ENCODE data around the gene SASH1.

The SASH1 gene

DNA sequence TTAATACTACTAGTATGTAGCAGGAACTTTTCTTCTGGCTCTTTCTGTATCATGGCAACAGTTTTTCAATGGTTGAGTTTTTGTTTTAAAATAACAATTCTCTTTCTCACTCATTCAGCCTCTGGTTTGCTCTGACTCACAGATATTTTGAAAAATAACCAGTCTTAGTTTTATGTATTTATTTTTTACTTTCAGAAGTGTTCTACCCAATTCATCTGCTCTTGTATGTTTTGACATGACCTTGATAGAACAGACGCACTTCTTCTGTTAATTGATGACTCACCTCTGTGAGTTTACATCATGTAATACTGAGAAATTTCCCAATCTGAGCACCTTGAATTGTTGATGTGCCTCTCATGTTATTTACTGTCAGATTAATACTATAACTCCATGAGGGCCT lies 178.9 kb downstream of the SASH1 start:
- no peak for DNase-seq (ENCODE audit: low read depth)

DNA sequence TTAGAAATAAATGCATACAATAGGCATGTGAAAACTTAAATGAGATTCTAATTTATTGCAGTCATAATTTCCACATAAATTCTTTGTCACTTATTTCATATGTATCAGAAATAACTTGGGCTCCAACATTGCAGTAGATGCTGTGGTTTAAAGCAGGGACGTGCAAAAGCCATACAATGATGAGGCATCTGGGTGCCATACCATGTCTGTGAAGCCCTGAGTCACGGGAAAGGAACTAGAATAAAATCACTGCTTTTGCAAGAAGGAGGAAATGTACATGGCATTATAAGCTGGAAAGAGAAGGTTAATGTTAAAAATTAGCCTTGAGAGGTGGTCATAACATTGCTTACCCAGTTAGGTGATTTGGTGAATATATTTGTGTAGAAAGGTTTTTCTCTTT lies 180.4 kb downstream of the SASH1 start:
- no peak for DNase-seq (ENCODE audit: low read depth)

DNA sequence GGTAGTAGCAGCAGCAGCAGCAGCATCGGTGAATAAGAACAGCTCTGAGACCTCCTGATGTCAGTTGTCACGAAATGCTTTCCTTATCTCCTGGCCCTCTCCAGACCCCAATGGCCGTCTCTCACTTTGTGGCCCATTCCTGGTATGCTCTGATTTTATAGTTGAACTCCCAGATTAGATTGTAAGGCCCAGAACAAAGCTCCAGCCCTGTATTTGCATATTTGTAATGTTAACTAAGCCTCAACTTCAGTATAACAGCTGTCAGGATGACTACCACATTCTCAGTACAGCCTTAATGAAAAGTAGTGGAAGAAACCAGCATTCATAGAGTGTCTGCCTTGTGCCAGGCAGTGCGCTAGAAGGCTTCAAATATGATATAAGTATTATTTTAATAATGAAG lies 180.9 kb downstream of the SASH1 start:
- no peak for DNase-seq (ENCODE audit: low read depth)

DNA sequence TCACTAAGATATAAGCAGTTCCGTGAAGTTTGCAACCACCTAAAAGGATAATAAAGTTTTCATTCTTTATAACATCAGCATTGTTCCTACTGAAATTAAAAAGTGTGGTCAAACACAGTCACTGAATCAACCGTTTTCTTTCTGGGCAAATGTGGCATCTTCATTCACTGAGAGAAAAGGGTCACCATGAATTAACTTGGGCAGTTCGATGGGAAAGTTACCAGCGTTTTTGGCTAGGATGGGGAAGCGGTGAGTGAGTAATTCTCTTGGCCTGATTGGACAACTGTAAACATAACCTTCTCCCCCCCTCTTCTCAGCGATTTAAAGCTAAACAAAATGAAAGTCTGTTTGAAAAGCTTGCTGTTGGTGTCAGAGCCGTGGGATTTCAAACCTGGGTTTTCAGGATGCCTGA lies 181.8 kb downstream of the SASH1 start:
- no peak for DNase-seq (ENCODE audit: low read depth)

DNA sequence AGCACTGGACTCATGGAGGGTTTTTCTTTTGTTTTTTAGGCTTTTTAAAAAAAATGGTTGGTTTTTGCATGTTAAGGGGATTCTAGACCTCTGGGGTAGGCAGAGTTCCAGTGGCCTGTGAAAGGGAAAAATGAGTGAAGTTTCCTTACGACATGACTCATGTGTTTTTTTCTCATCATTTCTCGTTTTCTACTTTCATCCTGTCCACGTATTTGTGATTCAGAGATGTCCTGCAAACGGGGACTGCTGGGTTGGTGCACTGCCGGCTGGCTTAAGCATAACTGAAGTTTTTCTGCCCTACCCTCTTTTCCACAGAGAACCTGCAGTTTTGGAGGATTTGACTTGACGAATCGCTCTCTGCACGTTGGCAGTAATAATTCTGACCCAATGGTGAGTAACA lies 182.3 kb downstream of the SASH1 start:
- DNase-seq (ENCODE audit: low read depth), result no peak

DNA sequence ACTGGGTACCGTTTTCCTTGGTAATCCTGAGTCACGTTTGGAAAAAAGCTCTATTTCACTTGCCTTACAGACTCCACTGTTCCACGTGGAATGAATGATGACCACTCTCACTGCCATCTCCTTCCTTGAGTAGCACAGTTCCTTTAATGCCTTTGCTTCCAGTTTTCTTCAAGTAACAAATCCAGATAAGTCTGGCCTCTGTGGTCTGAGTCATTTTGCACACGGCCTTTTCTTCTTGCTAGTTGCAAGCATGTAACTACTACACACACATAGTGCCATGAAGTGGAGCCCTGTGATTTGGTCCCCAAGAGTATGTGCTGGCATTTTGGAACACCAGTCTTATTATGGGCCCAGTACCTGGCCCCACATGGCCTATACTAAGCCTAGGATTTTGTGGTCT lies 182.8 kb downstream of the SASH1 start:
- no peak for DNase-seq (ENCODE audit: low read depth)

DNA sequence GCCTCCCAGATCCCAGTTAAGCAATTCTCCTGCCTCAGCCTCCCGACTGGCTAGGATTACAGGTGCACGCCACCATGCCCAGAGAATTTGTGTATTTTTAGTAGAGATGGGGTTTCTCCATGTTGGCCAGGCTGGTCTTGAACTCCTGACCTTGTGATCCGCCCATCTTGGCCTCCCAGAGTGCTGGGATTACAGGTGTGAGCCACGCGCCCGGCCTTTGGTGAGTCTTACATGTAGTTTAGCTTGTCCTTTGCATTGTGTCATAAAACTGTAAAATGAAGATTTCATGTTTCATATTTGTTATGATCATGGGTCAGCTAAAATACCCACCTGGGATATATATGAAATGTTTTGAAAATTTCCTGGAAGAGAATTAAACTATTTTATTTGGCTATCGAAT lies 183.5 kb downstream of the SASH1 start:
- no peak for DNase-seq (ENCODE audit: low read depth)

DNA sequence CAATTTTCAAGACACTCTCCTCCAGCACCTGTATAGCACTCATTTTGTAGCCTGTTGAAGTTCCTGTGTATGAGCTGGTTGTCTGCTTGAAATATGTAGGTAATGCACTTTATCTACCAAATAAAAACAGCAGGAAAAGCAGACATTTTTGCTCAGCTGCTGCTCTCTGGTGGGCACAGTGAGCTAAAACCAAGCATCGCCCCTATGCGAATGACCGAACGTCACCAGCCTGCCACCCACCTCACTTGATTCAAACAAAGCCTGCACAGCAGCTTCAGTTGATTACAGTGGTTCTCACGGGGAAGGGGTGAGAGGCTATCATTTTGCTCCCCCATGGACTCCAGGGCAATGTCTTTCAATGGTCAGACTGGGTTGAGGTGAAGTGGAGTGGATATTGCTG lies 185.7 kb downstream of the SASH1 start:
- DNase-seq (ENCODE audit: low read depth), result no peak

DNA sequence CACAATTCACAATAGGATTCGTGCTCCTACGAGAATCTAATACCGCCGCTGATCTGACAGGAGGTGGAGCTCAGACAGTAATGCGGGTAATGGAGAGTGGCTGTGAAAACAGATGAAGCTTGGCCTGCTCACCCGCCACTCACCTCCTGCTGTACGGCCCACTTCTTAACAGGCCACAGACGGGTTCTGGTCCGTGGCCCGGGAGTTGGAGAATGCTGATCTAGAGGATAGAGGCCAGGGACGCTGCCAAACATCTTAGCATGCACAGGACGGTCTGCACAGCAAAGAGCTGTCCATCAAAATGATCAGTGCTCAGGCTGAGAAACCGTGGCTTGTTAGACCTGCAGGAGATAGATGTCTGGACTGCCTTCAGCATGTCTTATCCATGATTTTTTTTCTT lies 186.4 kb downstream of the SASH1 start:
- no peak for DNase-seq (ENCODE audit: low read depth)

DNA sequence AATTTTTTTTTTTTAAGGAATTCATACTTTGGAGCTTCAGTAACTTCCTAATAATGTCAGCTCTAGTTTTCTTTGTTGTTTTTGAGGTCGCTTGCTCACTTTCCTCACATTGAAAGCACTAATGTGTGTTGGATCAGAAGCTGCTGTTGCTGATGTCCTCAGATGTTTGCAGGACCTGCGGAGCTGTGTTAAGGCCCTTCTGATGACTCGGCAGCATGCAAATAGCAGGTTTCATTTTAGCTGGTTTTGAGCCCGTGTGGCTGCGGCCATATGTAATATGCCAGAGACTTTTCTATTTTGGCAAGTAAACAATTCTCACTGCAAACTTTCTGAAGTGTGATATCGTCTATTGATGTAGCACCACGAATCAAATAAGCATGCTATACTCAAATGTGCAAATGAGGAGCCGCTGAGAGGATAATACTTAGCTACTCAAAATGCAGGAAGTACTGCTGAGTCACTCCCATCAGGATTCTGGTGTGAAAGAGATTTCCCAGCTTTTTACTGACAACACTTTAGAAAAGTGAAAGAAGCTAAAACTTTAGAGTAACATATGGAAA lies 187.8 kb downstream of the SASH1 start:
- DNase-seq (ENCODE audit: low read depth), result no peak

DNA sequence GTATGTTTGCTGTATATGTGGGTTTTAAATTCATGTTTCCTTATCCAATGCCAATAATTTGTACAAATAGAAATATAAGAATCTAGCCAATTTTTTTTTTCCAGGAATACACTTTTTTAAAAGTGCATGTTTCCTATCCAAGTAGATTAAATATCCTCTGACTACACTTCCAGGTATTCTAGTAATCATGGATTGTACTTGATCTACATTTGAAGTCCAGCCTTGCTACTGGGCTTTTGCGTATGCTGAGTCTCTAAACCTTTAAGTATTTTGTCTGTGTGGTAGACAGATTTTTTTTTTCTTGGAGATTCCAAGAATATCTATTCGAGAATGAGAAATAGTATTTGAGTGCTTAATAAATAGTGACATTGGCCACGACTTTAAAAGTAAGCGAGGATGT lies 188.3 kb downstream of the SASH1 start:
- no peak for DNase-seq (ENCODE audit: low read depth)

DNA sequence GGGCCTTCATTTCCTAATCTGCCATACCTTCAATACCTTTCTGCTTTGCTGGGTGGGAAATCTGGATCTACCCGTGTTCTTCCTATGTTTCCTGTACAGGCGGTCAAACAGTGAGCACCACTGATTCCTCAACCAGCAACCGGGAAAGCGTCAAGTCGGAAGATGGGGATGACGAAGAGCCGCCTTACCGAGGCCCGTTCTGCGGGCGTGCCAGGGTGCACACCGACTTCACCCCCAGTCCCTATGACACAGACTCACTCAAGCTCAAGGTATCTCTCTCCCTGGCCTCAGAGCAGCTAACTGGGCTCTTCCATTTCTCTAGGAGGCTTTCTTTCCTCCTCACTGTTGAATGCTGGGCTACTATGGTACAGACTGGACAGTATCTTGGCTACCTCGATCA lies 190.1 kb downstream of the SASH1 start:
- no peak for DNase-seq (ENCODE audit: low read depth)

DNA sequence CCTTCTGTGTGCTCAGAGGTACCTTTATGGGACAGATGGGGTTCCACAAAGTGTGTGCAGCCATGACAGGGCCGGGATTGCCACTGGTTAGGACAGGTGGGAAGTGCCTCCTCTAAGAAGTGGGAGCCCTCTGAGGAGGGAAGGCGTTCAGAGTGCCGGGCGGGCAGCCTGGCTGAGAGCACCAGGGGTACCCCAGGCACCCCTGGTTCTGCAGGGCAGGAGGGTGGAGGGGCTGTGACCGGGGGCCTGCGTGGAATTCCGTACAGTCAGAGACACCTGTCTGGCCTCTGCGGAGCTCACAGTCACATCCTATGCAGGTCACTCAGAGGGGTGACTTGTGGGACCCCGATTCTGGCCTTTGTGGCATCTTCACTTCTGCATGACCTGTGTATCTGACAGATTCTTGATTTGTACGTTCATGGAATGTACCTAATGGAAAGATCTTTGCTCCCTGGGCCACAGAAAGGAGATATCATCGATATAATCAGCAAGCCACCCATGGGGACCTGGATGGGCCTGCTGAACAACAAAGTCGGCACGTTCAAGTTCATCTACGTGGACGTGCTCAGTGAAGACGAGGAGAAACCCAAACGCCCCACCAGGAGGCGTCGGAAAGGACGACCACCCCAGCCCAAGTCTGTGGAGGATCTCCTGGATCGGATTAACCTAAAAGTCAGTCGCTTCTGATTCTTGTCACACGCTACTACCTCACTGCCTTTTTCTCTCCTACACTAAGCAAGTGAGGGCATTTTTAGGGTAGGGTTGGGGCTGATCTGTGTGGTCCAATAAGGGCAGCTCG lies 190.9 kb downstream of the SASH1 start:
- no peak for DNase-seq (ENCODE audit: low read depth)

DNA sequence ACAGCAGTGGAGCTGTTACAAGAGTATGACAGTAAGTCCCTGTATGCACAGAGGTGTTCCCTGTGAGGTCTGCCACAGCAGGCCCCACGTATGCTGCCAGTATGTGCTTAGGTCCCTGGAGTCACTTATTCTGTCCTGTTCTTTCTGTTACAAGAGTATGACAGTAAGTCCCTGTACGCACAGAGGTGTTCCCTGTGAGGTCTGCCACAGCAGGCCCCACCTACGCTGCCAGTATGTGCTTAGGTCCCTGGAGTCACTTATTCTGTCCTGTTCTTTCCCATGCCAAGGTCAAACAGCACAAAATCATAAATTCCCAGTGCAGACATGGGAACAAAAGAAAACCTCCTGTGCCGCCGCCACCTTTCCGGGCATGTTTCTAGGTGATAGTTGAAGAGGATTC lies 192.2 kb downstream of the SASH1 start:
- no peak for DNase-seq (ENCODE audit: low read depth)

DNA sequence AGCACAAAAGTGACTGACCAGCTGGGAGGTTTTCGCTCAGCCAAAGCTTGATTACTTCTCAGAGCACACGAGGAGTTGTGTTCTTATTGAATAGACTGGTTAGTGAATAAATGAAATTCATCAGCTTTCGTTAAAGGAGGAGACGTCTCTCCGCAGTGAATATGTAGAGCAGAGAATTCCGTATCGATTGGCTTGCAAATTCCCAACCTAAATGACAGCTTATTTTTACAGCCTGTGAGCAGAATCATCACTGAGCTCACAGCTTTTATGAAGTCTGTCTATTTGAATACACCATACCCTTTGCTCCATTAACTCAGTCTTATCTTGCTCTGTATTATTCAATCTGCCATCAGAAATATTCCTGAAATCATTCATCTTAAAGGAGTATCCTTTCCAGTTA lies 192.7 kb downstream of the SASH1 start:
- DNase-seq (ENCODE audit: low read depth), result no peak

DNA sequence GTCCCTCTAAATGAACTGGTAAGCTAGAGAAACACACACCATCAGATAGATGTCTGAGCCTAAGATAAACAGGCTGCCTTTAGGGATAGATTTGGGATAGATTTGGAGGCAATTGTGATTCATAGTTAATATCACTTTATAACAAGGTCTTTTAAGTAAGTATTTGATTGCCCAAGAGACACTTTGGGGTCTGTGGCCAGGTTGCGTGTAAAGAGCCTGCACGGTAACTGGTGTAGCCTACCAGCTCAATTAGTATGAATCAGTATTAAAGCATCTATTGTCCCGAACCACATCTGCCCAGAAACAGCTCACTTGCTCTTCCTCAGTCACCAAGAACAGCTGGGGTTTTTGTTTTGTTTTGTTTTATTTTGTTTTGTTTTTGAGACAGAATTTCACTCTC lies 193.3 kb downstream of the SASH1 start:
- no peak for DNase-seq (ENCODE audit: low read depth)

DNA sequence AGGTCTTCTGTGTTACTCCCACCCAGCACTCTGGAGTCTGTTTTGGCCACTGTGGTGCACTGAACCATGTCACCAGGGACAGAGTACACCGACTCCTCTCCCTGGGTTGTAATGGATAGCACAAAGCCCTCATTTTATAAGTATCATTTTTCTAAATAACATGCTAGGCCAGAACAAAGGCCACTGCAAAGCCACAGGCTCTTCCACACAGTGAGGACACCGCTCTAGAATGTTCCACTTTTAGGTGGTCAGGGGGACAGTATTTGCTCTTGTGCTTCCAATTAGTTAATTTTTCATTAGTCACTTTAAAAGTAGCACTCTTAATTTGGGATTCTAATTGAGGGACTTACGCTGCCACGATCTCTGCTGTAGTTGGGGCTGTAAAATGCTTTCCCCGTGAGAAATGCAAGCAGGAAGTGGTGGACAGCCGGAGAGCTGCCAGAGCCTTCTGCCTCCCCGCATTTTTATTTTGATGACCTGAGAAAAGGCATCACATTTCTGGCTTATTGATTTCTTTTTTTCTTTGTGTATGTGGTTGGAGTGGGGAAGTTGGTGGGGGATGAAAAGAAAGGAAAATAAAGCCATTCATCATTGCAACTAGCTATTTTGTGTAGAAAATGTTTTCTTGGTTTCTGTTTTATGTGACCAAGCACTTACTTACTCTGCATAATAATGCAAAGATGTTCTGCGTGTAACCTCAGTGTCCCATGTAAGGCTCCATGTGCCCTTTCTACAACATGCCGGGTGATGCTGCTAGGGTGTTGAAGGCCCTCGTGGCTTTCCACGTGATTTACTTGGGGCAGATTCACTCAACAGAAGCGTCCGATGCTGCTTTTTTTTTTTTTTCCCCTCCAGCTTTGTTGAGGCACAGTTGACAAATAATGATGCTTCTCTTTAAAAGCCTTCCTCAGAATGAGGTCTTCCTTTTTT lies 195.9 kb downstream of the SASH1 start:
- no peak for DNase-seq (ENCODE audit: low read depth)

DNA sequence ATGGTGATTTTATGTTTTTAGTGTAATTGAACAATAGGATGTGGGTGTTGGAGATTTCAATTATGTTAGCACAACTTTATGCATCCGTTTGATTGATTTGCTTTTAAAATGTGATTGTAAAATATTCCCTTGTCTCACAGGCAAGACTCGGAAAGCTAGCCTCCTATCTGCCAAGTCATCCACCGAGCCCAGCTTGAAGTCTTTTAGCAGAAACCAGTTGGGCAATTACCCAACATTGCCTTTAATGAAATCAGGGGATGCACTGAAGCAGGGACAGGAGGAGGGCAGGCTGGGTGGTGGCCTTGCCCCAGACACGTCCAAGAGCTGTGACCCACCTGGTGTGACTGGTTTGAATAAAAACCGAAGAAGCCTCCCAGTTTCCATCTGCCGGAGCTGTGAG lies 200.9 kb downstream of the SASH1 start:
- no peak for DNase-seq (ENCODE audit: low read depth)

DNA sequence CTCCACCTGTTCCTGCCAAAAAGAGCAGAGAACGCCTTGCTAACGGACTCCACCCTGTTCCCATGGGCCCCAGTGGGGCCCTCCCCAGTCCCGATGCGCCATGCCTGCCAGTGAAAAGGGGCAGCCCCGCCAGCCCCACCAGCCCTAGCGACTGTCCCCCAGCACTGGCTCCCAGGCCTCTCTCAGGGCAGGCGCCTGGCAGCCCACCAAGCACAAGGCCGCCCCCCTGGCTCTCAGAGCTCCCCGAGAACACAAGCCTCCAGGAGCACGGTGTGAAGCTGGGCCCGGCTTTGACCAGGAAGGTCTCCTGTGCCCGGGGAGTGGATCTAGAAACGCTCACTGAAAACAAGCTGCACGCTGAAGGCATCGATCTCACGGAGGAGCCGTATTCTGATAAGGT lies 201.8 kb downstream of the SASH1 start:
- DNase-seq (ENCODE audit: low read depth), result no peak

DNA sequence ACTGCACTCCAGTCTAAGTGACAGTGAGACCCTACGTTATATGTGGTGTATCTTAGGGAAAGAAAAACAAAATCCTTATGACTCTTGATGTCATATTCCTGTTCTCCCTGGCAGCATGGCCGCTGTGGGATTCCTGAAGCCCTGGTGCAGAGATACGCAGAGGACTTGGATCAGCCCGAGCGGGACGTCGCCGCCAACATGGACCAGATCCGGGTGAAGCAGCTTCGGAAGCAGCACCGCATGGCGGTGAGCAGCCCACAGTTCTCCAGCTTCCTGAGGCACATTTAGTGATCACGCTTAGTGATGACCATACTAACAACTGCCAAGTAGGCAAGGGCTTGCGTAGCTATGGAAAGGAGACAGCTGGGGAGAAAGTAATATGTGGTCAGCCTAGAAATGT lies 203.3 kb downstream of the SASH1 start:
- DNase-seq (ENCODE audit: low read depth), result no peak

DNA sequence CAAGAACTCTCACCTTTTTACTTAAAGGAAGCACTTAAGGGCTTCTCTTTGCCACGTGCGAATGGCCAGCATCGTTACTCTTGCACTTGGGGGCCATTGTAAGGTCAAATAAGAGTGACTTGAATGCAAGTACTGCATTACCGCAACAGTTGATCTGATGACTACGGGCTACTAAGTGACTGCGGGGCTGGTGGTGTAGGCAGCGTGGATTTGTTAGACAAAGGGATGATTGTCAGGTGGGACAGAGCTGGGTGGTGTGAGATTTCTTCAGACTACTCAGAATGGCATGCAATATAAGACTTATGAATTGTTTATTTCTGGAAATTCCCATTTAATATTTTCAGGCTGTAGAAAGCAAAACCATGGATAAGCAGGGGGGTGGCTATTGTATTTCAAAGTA lies 204.5 kb downstream of the SASH1 start:
- no peak for DNase-seq (ENCODE audit: low read depth)

DNA sequence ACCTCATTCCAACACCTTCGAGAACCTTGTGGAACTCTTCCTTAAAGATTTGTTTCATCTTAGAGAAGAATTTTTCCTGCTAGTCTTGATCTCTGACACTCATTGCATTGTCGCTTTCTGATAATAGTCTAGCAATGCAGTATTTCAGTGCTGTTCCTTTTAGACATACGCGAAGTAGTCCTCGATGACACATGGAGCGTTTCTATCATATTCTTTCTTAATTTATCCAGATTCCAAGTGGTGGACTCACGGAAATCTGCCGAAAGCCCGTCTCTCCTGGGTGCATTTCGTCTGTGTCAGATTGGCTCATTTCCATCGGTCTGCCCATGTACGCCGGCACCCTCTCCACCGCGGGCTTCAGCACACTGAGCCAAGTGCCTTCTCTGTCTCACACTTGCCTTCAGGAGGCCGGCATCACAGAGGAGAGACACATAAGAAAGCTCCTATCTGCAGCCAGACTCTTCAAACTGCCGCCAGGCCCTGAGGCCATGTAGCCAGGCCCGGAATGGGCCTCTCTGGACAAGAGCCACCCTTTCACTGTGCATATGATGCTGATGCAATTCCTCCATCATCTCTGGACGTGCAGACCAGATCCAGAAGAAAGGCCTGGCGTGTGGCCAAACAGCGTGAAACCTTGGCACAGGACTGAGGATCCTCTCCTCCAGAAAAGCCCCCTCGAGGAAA lies 205.6 kb downstream of the SASH1 start:
- DNase-seq (ENCODE audit: low read depth), result no peak

DNA sequence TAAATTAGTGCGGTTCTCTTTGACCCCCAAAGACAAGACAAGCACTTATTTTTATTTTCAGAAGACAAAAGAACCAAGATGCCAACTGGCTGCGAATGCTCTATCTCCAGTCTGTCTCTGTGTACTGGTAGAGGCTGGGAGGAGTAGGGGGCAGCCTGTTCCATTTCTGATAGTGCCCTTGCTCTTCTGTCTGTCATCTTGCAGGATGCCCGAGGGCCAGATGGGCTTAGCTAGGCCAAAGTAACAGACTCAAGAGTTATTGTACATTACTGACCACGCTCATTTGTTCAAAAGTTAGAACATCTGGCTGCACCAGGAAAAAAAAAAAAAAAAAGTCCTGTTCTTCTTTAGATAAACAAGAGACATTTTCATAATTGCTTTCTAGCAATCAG lies 206.1 kb downstream of the SASH1 start:
- DNase-seq (ENCODE audit: low read depth), result no peak

Data from activated gamma-delta T cell treated with anti-CD3 and anti-CD28 coated beads, Interleukin-2, amount 50 U/mL, for 16 hours (primary cell).